Mesothelial cell of epicardium (in vitro differentiated cells): ENCODE data around the gene DNAJC27. TPM values are rescaled to one million over a fixed set of nuclear protein-coding genes. Genes with fewer than 3 reads are reported as not detected.
"Not testable (repeated sequence)": the region's sequence is repeated elsewhere in the genome, so short reads cannot be mapped to it uniquely, and the experiment has no call there.

ENCODE experiments used
- DNase-seq, 2 experiments: peaks; one replicate each; pipeline ENCODE4 v3.0.0; 2021; ENCODE audit warnings: low spot score in 2 of 2; ENCODE audit not compliant: unreplicated experiment in 2 of 2
- H3K27ac Mint-ChIP-seq: 2 replicates; pipeline ENCODE4 v1.8.0; 2021; ENCODE audit warnings: mixed read lengths
- H3K27me3 Mint-ChIP-seq: 2 replicates; pipeline ENCODE4 v1.8.0; 2021; ENCODE audit warnings: low read depth, mixed read lengths
- H3K36me3 Mint-ChIP-seq: 2 replicates; pipeline ENCODE4 v1.8.0; 2021; ENCODE audit warnings: mixed read lengths
- H3K4me1 Mint-ChIP-seq: 2 replicates; pipeline ENCODE4 v1.8.0; 2021; ENCODE audit warnings: mixed read lengths
- H3K4me3 Mint-ChIP-seq: 2 replicates; pipeline ENCODE4 v1.8.0; 2021; ENCODE audit warnings: mild to moderate bottlenecking, moderate library complexity, mixed read lengths
- H3K9me3 Mint-ChIP-seq: 2 replicates; pipeline ENCODE4 v1.8.0; 2021; ENCODE audit warnings: mixed read lengths
- total RNA-seq: library from RNA; stranded (reverse); gene quantifications from 3 replicates; pipeline ENCODE4 v1.2.1, GENCODE V29; 2021
- TF ChIP-seq, protein P1 (sequence below): fragments of 200-600 bp; sonication (generic); IDR thresholded peaks from one replicate; pipeline ENCODE4 v1.5.0; 2021; ENCODE audit warnings: antibody characterized with exemption; ENCODE audit not compliant: unreplicated experiment

Gene DNAJC27
- total RNA-seq, 1 donor from 2014 or later = 10.9 TPM

DNA sequence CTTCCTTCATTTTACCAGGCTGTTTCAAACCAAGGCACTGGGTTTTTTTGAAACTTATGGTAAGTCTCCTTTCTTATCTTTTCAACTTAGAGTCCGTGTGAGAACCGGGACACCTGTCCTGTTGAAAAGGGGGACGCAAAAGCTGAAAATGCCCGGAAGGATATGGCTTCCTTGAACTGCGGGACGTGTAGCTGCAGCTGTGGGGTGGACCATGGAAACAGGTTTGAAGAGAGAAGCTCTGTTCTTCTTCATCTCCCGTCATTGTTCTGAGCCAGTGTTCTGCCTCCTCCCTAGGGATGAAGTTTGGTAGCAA is 29.5 kb upstream of the DNAJC27 start:
- DNase-seq = no peak

DNA sequence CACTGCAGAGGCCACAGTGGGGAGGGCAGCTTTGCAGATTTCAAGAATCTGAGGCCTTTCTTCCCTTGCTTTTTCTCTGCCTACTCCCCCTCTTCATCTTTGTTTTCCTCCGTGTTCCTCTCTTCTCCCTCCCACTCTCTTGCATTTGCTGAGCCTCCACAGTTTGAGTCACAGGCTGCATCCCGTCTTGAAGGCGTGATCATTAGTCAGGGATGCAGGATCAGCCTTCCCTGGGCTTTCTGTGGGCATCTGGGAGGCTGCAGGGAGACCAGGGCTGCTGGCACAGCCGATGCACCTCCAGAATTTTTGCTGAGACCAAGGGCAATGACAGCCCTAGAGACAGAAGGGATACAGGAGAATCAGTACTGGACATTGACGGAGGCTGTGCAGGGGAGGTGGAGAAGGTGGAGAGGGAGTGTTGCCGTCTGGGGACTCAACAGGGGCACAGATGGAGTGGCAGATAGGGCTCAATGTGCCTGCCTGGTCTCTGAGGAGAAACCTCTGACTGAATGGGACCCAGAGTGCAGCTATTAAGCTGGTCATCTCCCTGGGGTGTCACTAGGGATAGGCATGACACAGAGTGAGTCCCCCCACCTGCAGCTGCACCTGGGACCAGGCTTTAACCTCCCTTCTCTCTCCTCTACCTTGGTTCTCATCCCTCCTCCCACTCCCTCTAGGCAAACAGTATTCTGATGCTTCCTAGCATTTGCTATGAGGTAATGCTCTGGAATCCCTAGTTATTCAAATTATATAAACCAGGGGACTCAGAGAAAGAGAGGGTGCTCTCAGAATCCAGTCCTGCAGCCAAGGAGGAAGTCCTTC is 29.0 kb upstream of the DNAJC27 start:
- H3K4me3 Mint-ChIP-seq = no peak overlapping the region
- no peaks in the 10 kb centered on the region for H3K9me3 Mint-ChIP-seq
- H3K27me3 Mint-ChIP-seq = peaks cover 7% of the 10 kb centered on the region

More for the DNA sequence above, 29.5 kb upstream of the DNAJC27 start:
- Mint-ChIP-seq H3K9me3 (no peaks in the 10 kb centered on the region), H3K27me3 (peaks cover 7% of the 10 kb centered on the region), H3K36me3 (peaks cover 3% of the 10 kb centered on the region), H3K27ac (no peak overlapping the region), H3K4me3 (no peak overlapping the region), H3K4me1 (peaks cover 8% of the 10 kb centered on the region)
- TF ChIP-seq, protein P1, sequence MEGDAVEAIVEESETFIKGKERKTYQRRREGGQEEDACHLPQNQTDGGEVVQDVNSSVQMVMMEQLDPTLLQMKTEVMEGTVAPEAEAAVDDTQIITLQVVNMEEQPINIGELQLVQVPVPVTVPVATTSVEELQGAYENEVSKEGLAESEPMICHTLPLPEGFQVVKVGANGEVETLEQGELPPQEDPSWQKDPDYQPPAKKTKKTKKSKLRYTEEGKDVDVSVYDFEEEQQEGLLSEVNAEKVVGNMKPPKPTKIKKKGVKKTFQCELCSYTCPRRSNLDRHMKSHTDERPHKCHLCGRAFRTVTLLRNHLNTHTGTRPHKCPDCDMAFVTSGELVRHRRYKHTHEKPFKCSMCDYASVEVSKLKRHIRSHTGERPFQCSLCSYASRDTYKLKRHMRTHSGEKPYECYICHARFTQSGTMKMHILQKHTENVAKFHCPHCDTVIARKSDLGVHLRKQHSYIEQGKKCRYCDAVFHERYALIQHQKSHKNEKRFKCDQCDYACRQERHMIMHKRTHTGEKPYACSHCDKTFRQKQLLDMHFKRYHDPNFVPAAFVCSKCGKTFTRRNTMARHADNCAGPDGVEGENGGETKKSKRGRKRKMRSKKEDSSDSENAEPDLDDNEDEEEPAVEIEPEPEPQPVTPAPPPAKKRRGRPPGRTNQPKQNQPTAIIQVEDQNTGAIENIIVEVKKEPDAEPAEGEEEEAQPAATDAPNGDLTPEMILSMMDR = no peak

DNA sequence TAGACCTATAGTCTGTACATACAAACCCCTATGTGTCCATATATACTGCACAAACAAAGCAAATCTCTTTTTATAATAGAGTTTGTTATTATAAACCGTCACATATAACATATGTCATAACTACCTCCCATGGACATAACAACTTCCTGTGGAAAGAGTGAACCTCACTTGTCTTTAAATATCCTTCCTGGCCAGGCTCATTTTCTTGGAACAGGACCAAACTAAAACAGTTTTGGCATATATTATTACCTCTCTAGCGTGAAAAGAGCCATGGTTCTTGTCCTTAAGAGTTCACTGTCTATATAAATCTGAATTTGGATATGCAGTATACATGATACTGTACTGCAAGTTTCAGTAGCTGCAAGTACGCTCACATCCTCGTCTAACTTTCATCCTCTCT is 28.3 kb upstream of the DNAJC27 start:
- Mint-ChIP-seq H3K36me3 (peaks cover 3% of the 10 kb centered on the region), H3K27ac (no peak overlapping the region), H3K9me3 (no peaks in the 10 kb centered on the region), H3K4me3 (no peak overlapping the region), H3K27me3 (peaks cover 7% of the 10 kb centered on the region), H3K4me1 (peaks cover 8% of the 10 kb centered on the region)
- no peak for DNase-seq
- TF ChIP-seq, protein P1 = no peak

More for the DNA sequence above, 29.0 kb upstream of the DNAJC27 start:
- TF ChIP-seq, protein P1 = no peak
- peaks cover 8% of the 10 kb centered on the region for H3K4me1 Mint-ChIP-seq
- DNase-seq = no peak
- peaks cover 3% of the 10 kb centered on the region for H3K36me3 Mint-ChIP-seq
- no peak overlapping the region for H3K27ac Mint-ChIP-seq

DNA sequence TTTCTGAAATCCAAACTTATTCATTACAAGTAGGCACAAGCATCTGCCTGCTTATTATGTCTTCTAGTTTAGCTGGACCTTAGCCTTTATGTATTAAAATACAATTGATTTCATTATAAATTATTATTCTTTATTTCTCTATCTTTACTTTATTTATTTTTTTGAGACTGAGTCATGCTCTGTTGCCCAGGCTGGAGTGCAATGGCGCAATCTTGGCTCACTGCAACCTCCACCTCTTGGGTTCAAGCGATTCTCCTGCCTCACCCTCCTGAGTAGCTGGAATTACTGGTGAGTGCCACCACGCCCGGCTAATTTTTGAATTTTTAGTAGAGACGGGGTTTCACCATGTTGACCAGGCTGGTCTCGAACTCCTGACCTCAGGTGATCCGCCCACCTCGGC is 27.3 kb upstream of the DNAJC27 start:
- H3K4me1 Mint-ChIP-seq, H3K36me3 Mint-ChIP-seq, H3K9me3 Mint-ChIP-seq, H3K27ac Mint-ChIP-seq, H3K4me3 Mint-ChIP-seq, DNase-seq, H3K27me3 Mint-ChIP-seq: not testable (repeated sequence)

DNA sequence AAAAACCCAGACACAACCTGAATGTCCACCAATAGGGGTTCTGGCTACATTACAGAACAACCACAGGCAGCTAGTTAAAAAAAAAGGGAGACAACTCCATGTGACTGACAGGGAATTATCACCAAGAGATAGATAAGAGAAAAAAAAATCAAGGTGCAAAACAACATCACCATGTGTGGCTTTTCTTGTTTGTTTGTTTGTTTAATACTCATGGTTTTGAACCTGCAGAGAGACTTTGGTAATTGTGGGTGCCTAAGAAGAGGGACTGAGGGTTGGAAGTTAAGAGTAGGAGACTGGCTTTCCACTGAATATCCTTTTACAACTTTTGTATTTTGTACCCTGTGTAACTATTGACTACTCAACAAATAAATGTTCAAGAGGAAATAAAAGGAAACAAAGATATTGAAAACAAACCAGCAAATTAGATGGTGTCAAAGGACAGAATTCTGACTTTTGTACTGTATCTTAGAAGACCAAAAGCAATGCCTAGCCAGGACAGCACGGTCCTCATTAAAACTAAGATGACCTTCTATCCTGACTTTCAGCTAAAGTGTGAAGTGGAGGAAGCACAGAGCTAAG is 22.5 kb upstream of the DNAJC27 start:
- H3K9me3 Mint-ChIP-seq = peaks cover 8% of the 10 kb centered on the region
- H3K4me3 Mint-ChIP-seq = no peak overlapping the region
- TF ChIP-seq, protein P1 = no peak
- H3K36me3 Mint-ChIP-seq = no peaks in the 10 kb centered on the region
- no peak overlapping the region for H3K27ac Mint-ChIP-seq
- H3K27me3 Mint-ChIP-seq = peaks cover 3% of the 10 kb centered on the region
- H3K4me1 Mint-ChIP-seq = peaks cover 2% of the 10 kb centered on the region
- DNase-seq = no peak

DNA sequence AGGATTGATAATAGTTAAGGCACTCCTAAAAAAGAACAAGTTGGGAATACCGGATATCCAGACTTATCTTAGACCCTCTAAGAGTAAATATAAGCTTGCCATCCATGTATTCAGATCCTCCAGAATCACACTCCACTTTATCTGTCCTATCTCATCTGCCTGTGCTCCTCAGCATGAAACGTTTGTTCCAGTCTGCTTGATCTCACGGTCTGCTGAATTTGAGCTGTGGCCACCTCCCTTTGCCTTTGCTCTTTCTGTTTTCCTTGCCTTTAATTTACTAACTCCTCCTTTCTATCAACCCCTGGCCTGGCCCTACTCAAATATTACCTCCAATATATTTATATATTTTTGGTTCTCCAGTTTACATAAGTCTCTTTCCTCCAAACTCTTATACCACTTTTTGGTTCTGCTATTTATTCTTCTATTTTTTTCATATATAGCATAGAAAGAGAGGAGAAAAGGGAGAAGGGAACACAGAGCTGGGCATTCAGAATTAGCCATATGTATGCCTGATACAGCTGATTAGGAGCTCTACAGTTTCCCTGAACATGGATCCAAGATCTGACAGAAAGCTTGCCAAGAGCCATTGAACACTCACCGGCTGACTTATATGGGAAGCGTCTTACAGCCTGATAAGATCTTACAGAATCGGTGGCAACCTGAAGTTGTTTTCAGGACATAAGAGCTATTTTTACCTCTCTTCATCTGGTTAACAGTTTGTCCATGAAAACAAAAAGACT is 21.8 kb upstream of the DNAJC27 start:
- no peaks in the 10 kb centered on the region for H3K36me3 Mint-ChIP-seq
- H3K4me1 Mint-ChIP-seq = peaks cover 2% of the 10 kb centered on the region
- H3K9me3 Mint-ChIP-seq = peaks cover 8% of the 10 kb centered on the region
- DNase-seq = no peak
- H3K27ac Mint-ChIP-seq = no peak overlapping the region
- H3K27me3 Mint-ChIP-seq = peaks cover 3% of the 10 kb centered on the region
- TF ChIP-seq, protein P1 = no peak
- H3K4me3 Mint-ChIP-seq = no peak overlapping the region
